Parathyroid adenoma (tissue), 2 donors: ENCODE results near the gene NUDT7.

ENCODE experiments used
- H2AFZ ChIP-seq: fragments of 300-600 bp; sonication (generic); one replicate; pipeline ENCODE4 v1.7.0; 2017; ENCODE audit warnings: antibody characterized with exemption, mild to moderate bottlenecking
- H3K27ac ChIP-seq: fragments of 300-600 bp; sonication (generic); one replicate; pipeline ENCODE4 v1.7.0; 2017
- H3K27me3 ChIP-seq: fragments of 300-600 bp; sonication (generic); one replicate; pipeline ENCODE4 v1.7.0; 2017; ENCODE audit warnings: low read length; ENCODE audit not compliant: control insufficient read depth, insufficient read depth
- H3K36me3 ChIP-seq: fragments of 300-600 bp; sonication (generic); one replicate; pipeline ENCODE4 v1.7.0; 2017; ENCODE audit warnings: low read length; ENCODE audit not compliant: control insufficient read depth, insufficient read depth
- H3K4me1 ChIP-seq: fragments of 300-600 bp; sonication (generic); one replicate; pipeline ENCODE4 v1.7.0; 2017; ENCODE audit warnings: control low read depth
- H3K4me2 ChIP-seq: fragments of 300-600 bp; sonication (generic); one replicate; pipeline ENCODE4 v1.7.0; 2017; ENCODE audit warnings: low read length
- H3K4me3 ChIP-seq: fragments of 300-600 bp; sonication (generic); one replicate; pipeline ENCODE4 v1.7.0; 2017; ENCODE audit warnings: low read depth, low read length
- H3K79me2 ChIP-seq: fragments of 300-600 bp; sonication (generic); one replicate; pipeline ENCODE4 v1.7.0; 2017; ENCODE audit warnings: control low read depth
- H3K9ac ChIP-seq: fragments of 300-600 bp; sonication (generic); one replicate; pipeline ENCODE4 v1.7.0; 2017; ENCODE audit warnings: mild to moderate bottlenecking
- H3K9me3 ChIP-seq: fragments of 300-600 bp; sonication (generic); one replicate; pipeline ENCODE4 v1.7.0; 2017; ENCODE audit warnings: low read length; ENCODE audit not compliant: control insufficient read depth
- TF ChIP-seq, protein P1 (sequence below): fragments of 300-600 bp; sonication (generic); IDR thresholded peaks from one replicate; pipeline ENCODE4 v1.7.0; 2017; ENCODE audit warnings: antibody characterized with exemption, mild to moderate bottlenecking
- donor health status: primary hyperparathyroidism.

Gene NUDT7

DNA sequence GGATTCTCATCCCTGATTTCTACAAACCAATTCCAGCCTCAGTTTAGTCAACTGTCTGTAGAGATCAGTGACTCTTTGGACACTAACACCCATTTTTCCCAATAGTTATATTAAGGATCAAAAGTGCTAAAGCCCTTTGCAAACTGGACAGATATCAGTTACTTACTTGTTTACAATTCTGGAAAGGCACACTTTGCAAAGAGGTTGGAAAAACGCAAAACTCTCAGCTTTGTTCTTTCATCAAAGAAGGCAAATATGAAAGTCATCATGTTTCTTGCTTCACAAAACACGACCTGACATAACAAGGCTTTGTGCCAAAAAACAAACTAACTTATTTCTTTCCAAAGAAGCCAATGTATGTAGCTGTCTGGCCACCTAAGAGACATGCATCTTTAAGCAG, 39.9 kb downstream of the NUDT7 start:
- H3K9me3 ChIP-seq = no peaks in the 10 kb centered on the region
- no peaks in the 10 kb centered on the region for H3K36me3 ChIP-seq
- peaks cover 12% of the 10 kb centered on the region for H3K4me1 ChIP-seq
- H3K9ac ChIP-seq = no peak overlapping the region
- no peaks in the 10 kb centered on the region for H3K27me3 ChIP-seq
- no peak overlapping the region for H3K27ac ChIP-seq
- no peak overlapping the region for H2AFZ ChIP-seq
- H3K4me2 ChIP-seq = no peak overlapping the region
- TF ChIP-seq, protein P1, sequence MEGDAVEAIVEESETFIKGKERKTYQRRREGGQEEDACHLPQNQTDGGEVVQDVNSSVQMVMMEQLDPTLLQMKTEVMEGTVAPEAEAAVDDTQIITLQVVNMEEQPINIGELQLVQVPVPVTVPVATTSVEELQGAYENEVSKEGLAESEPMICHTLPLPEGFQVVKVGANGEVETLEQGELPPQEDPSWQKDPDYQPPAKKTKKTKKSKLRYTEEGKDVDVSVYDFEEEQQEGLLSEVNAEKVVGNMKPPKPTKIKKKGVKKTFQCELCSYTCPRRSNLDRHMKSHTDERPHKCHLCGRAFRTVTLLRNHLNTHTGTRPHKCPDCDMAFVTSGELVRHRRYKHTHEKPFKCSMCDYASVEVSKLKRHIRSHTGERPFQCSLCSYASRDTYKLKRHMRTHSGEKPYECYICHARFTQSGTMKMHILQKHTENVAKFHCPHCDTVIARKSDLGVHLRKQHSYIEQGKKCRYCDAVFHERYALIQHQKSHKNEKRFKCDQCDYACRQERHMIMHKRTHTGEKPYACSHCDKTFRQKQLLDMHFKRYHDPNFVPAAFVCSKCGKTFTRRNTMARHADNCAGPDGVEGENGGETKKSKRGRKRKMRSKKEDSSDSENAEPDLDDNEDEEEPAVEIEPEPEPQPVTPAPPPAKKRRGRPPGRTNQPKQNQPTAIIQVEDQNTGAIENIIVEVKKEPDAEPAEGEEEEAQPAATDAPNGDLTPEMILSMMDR = no peak
- no peak overlapping the region for H3K4me3 ChIP-seq
- H3K79me2 ChIP-seq = no peaks in the 10 kb centered on the region

DNA sequence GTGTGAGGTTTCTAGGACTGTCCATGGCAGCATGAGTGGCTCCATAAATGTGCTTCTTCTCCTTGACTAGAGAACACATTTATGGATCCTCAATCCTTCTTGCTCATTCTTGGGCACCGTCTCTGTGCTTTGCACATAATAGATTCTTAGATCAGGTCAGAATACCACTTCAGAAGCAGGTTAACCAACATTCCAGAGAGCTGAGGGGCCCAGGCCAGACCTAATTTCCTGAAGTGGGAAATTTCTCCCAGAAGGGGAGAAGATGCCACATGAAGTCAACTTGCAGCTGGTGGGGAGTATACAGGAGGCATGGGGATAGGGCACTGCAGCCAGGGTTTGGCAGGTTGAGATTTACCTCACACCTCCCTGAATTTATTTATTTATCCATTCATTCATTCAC, 41.7 kb downstream of the NUDT7 start:
- no peak overlapping the region for H3K9ac ChIP-seq
- H3K4me2 ChIP-seq = no peak overlapping the region
- H2AFZ ChIP-seq = no peak overlapping the region
- H3K9me3 ChIP-seq = no peaks in the 10 kb centered on the region
- H3K36me3 ChIP-seq = no peaks in the 10 kb centered on the region
- peaks cover 12% of the 10 kb centered on the region for H3K4me1 ChIP-seq
- TF ChIP-seq, protein P1 = no peak
- H3K79me2 ChIP-seq = no peaks in the 10 kb centered on the region
- H3K4me3 ChIP-seq = no peak overlapping the region
- H3K27me3 ChIP-seq = no peaks in the 10 kb centered on the region
- H3K27ac ChIP-seq = no peak overlapping the region

DNA sequence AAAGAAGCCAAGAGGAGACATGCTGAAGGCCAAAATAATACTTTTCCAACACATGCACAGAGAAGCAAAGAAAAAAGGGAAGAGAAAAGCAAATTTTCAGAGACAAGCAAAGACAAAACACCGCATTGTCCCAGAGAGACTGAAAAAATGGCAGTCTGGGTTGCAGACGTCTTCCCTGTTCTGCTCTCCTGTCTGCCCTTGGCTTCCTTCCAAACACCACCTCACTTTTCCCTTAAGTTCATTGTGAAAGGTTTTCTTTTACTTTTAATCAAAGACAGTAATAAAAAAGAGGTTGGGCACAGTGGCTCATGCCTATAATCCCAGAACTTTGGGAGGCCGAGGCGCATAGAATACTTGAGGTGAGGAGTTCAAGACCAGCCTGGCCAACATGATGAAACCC, 44.9 kb downstream of the NUDT7 start:
- H3K9ac ChIP-seq = no peak overlapping the region
- H3K27ac ChIP-seq = no peak overlapping the region
- peak overlapping the region; percentile 33 for H2AFZ ChIP-seq
- no peak overlapping the region for H3K4me2 ChIP-seq
- H3K4me3 ChIP-seq = no peak overlapping the region
- H3K79me2 ChIP-seq = no peaks in the 10 kb centered on the region
- TF ChIP-seq, protein P1 = no peak
- H3K9me3 ChIP-seq = no peaks in the 10 kb centered on the region
- no peaks in the 10 kb centered on the region for H3K36me3 ChIP-seq
- H3K4me1 ChIP-seq = no peaks in the 10 kb centered on the region
- no peaks in the 10 kb centered on the region for H3K27me3 ChIP-seq

DNA sequence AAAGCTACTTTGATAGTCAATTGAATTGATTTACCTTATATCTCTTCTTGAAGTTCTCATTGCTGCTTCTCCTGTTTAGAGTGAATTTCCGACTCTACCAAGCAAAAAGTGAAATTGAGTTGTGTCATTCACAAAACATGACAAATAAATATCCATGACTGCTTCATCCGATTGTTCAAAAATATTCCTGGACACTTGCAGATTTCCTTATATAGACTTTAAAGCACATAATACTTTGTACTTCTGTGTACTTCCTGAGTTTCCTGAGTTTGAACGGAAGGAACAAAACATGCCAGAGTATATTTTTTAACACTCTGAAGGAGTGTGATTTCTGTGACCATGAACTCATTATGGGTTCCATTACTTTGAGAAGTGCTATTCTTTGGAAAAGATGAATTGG, 45.5 kb downstream of the NUDT7 start:
- Histone ChIP-seq H3K36me3 (no peaks in the 10 kb centered on the region), H3K9ac (no peak overlapping the region), H3K4me1 (no peaks in the 10 kb centered on the region), H3K4me3 (no peak overlapping the region), H3K4me2 (no peak overlapping the region), H3K9me3 (no peaks in the 10 kb centered on the region), H2AFZ (no peak overlapping the region), H3K27ac (no peak overlapping the region), H3K79me2 (no peaks in the 10 kb centered on the region), H3K27me3 (no peaks in the 10 kb centered on the region)
- TF ChIP-seq, protein P1 = no peak

DNA sequence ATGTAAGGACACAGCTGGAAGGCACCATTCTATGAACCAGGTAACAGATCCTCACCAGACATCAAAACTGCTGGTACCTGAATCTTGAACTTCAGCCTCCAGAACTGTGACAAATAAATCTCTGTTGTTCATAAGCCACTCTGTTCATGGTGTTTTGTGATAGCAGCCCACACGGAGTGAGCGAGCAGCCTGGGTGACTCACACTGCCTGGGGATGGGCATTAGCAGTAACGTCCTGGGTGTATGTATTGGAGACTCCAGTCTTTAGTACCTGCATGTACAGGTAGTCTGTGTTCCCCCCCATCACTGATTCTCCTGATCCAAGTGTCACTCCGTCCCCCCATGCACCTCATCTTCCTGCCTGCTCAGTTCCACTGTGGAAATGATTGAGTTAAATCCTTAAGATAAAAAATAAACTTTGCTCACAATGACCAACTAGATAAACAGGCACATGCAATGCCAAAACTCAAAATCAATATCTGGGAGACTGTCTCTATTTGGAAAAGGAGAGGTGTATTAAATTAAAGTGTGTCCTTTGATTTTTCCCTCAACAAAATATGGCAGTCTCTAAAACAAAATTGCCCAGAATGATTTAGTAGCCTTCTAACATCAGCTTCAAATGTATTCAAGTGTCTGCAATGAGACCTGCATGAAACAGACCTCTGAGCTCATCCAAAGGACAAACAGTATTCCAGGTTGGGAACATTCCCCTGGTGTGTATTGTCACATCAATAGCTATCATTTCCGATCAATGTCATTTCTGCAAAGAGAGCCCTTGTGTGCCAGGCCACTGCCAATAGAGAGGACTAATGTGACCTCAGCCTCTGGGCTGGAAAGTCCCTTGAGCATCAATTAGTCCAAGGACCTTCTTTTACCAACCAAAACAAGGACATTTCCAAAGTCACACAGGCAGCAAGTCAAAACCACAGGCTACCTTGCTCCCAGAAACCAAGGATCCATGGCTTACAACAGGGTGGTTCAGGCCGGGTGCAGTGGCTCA, 53.9 kb downstream of the NUDT7 start:
- Histone ChIP-seq H3K4me1 (no peaks in the 10 kb centered on the region), H3K27me3 (no peaks in the 10 kb centered on the region), H2AFZ (no peak overlapping the region), H3K36me3 (no peaks in the 10 kb centered on the region), H3K4me2 (no peak overlapping the region), H3K9me3 (no peaks in the 10 kb centered on the region), H3K27ac (no peak overlapping the region), H3K9ac (no peak overlapping the region), H3K4me3 (no peak overlapping the region), H3K79me2 (no peaks in the 10 kb centered on the region)
- TF ChIP-seq, protein P1 = no peak
